Right atrium auricular region (tissue), 2 donors: ENCODE results near the gene GXYLT2. TPM values are rescaled to one million over a fixed set of nuclear protein-coding genes. Genes with fewer than 3 reads are reported as not detected.
A peak's percentile ranks its signal among the peaks of the same experiment; 100 is the strongest.

Experiments used
- DNase-seq: peaks from one replicate; pipeline ENCODE4 v3.0.0-alpha.2; 2019; ENCODE audit warnings: low spot score
- H3K27ac ChIP-seq, 2 donors: fragments of 200-600 bp; sonication (generic); 1 replicate in 1 of 2; 2 replicates in 1 of 2; pipeline ENCODE4 v1.5.1; 2016 to 2019
- H3K27me3 ChIP-seq, 2 donors: fragments of 200-600 bp; sonication (generic); one replicate each; pipeline versions ENCODE4 v1.5.1 to v1.6.0; 2017 to 2019
- H3K36me3 ChIP-seq: fragments of 200-600 bp; sonication (generic); one replicate; pipeline ENCODE4 v1.5.1; 2016
- H3K4me1 ChIP-seq, 2 donors: fragments of 200-600 bp; sonication (generic); one replicate each; pipeline versions ENCODE4 v1.5.1 to v1.6.0; 2017 to 2019
- H3K4me3 ChIP-seq, 2 donors: fragments of 200-600 bp; sonication (generic); 1 replicate in 1 of 2; 2 replicates in 1 of 2; pipeline ENCODE4 v1.5.1; 2017 to 2019; ENCODE audit warnings: mild to moderate bottlenecking in 1 of 2, moderate library complexity in 1 of 2
- H3K9me3 ChIP-seq, 2 donors: fragments of 200-600 bp; sonication (generic); one replicate each; pipeline ENCODE4 v1.5.1; 2019
- CTCF ChIP-seq, 2 donors: fragments of 200-600 bp; sonication (generic); IDR thresholded peaks; one replicate each; pipeline ENCODE4 v1.5.1; 2019; ENCODE audit warnings: antibody characterized with exemption in 2 of 2
- total RNA-seq, 2 donors: library from RNA; depleted of rRNA; stranded (reverse); fragments of >200 nt; gene quantifications; one replicate each; pipeline ENCODE4 v1.1.0, GENCODE V29; 2016

GXYLT2 gene
- total RNA-seq, 2 donors from 2014 or later = 31.7 to 37.3 TPM

GRCh38 chr3:72890166-72890925 is 2.5 kb downstream of the GXYLT2 start:
- H3K4me3 ChIP-seq = peak overlapping the region in 1 of 2 donors; percentile 51
- H3K36me3 ChIP-seq = no peaks in the 10 kb centered on the region
- no peaks in the 10 kb centered on the region for H3K9me3 ChIP-seq
- peak overlapping the region; percentile 79 to 84 for H3K27ac ChIP-seq
- no peak for TF ChIP-seq CTCF (IDR thresholded peaks at IDR 0.05)
- peaks cover 0 to 54% of the 10 kb centered on the region in 2 donors for H3K4me1 ChIP-seq
- no peaks in the 10 kb centered on the region for H3K27me3 ChIP-seq
- no peak for DNase-seq

- peak; percentile 73 for DNase-seq
- no peak overlapping the region for H3K4me3 ChIP-seq
- no peaks in the 10 kb centered on the region for H3K36me3 ChIP-seq
- peaks cover 0 to 58% of the 10 kb centered on the region in 2 donors for H3K4me1 ChIP-seq
- TF ChIP-seq CTCF (IDR thresholded peaks at IDR 0.05) = peak in 1 of 2 donors; percentile 43
- H3K27ac ChIP-seq = peak overlapping the region; percentile 79 to 84
- H3K9me3 ChIP-seq = no peaks in the 10 kb centered on the region
- H3K27me3 ChIP-seq = no peaks in the 10 kb centered on the region
Measured at GRCh38 chr3:72891053-72891855, 3.4 kb downstream of the GXYLT2 start.

- TF ChIP-seq CTCF (IDR thresholded peaks at IDR 0.05) = no peak
- Histone ChIP-seq H3K36me3 (no peaks in the 10 kb centered on the region), H3K27me3 (no peaks in the 10 kb centered on the region), H3K4me1 (peaks cover 0 to 61% of the 10 kb centered on the region in 2 donors), H3K9me3 (no peaks in the 10 kb centered on the region), H3K27ac (peak overlapping the region; percentile 79 to 84), H3K4me3 (no peak overlapping the region)
- no peak for DNase-seq
Measured at GRCh38 chr3:72892081-72892775, 4.4 kb downstream of the GXYLT2 start.

- H3K27me3 ChIP-seq = no peaks in the 10 kb centered on the region
- H3K4me1 ChIP-seq = peaks cover 0 to 58% of the 10 kb centered on the region in 2 donors
- no peaks in the 10 kb centered on the region for H3K36me3 ChIP-seq
- no peak overlapping the region for H3K4me3 ChIP-seq
- H3K27ac ChIP-seq = peak overlapping the region in 1 of 2 donors; percentile 84
- no peaks in the 10 kb centered on the region for H3K9me3 ChIP-seq
- TF ChIP-seq CTCF (IDR thresholded peaks at IDR 0.05) = peak in 1 of 2 donors; percentile 20
- no peak for DNase-seq
Measured at GRCh38 chr3:72892870-72893269, 5.0 kb downstream of the GXYLT2 start.

GRCh38 chr3:72894976-72895552 is 7.2 kb downstream of the GXYLT2 start:
- no peaks in the 10 kb centered on the region for H3K27me3 ChIP-seq
- no peak overlapping the region for H3K4me3 ChIP-seq
- DNase-seq = no peak
- peaks cover 0 to 60% of the 10 kb centered on the region in 2 donors for H3K4me1 ChIP-seq
- H3K36me3 ChIP-seq = no peaks in the 10 kb centered on the region
- H3K9me3 ChIP-seq = no peaks in the 10 kb centered on the region
- no peak overlapping the region for H3K27ac ChIP-seq
- no peak for TF ChIP-seq CTCF (IDR thresholded peaks at IDR 0.05)
